Measurements from ENCODE around the gene TWIST2.

DNA sequence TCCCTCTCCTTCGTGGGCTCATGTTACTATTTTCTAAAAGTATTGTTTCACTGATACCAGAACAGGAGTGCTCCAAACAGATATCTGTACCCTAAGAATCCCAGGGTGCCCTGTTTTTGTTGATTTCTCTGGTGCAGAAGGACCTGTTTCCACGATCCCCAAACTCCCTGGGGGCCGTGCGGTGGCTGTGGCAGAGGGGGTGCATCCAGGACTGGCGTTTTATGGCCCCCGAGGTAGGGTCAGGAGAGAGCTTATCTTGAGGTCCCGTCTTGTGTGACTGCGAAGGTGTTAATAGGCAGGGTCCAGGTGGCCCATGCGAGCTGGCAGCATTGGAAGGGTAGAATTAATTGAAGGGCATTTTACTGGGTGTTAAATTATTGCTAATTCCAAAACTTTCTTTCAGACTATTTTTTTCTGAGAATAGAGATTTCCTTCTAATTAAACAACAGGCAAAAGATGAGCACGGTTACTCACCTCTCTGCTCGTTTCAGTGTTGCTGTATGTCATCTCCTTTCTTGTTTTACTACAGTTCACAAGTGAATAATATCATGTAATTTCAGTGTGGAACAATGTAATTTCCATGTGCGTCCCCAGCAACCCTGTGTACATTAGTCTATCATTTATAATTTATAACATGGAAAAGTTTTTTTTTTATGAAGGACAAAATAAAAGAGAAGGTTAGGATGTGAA is 8.2 kb downstream of the TWIST2 start:
- TF ChIP-seq, protein P1, sequence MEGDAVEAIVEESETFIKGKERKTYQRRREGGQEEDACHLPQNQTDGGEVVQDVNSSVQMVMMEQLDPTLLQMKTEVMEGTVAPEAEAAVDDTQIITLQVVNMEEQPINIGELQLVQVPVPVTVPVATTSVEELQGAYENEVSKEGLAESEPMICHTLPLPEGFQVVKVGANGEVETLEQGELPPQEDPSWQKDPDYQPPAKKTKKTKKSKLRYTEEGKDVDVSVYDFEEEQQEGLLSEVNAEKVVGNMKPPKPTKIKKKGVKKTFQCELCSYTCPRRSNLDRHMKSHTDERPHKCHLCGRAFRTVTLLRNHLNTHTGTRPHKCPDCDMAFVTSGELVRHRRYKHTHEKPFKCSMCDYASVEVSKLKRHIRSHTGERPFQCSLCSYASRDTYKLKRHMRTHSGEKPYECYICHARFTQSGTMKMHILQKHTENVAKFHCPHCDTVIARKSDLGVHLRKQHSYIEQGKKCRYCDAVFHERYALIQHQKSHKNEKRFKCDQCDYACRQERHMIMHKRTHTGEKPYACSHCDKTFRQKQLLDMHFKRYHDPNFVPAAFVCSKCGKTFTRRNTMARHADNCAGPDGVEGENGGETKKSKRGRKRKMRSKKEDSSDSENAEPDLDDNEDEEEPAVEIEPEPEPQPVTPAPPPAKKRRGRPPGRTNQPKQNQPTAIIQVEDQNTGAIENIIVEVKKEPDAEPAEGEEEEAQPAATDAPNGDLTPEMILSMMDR (IDR thresholded peaks at IDR 0.05; ENCODE audit: low read length) = no peak
- no peak for TF ChIP-seq EZH2 (IDR thresholded peaks at IDR 0.05; ENCODE audit: borderline replicate concordance, low read length)

All from OCI-LY1 (cell line).